K562 (cell line): ENCODE data around the gene TSPOAP1. TPM values are rescaled to one million over a fixed set of nuclear protein-coding genes. Genes with fewer than 3 reads are reported as not detected.
A peak's percentile ranks its signal among the peaks of the same experiment; 100 is the strongest.

Experiments
- ETV5 ChIP-seq: sonication (generic); formaldehyde crosslinking; IDR thresholded peaks from 2 replicates; pipeline ENCODE4 v1.4.0; 2020; ENCODE audit warnings: low read depth, mild to moderate bottlenecking, missing genetic modification reagents
- FOXK2 ChIP-seq, 2 experiments: fragments of 450-650 bp; IDR thresholded peaks in 1 of 2; conservative IDR thresholded peaks in 1 of 2; 2 replicates each; pipeline ENCODE4 v1.6.1; 2016; ENCODE audit warnings: low read depth in 2 of 2, mild to moderate bottlenecking in 1 of 2
- JUNB ChIP-seq: fragments of 450-650 bp; formaldehyde crosslinking; conservative IDR thresholded peaks from 2 replicates; pipeline ENCODE4 v1.4.0; 2020; ENCODE audit warnings: mild to moderate bottlenecking
- KDM1A ChIP-seq, 2 experiments: fragments of 450-650 bp; IDR thresholded peaks; 2 replicates each; pipeline ENCODE4 v1.6.1; 2016; ENCODE audit warnings: mild to moderate bottlenecking in 2 of 2
- KLF16 ChIP-seq: IDR thresholded peaks from 2 replicates; pipeline ENCODE4 v1.6.1; 2016; ENCODE audit warnings: antibody characterized with exemption
- MCM5 ChIP-seq: fragments of 450-650 bp; IDR thresholded peaks from 2 replicates; pipeline ENCODE4 v1.6.1; 2016; ENCODE audit warnings: low read depth
- NBN ChIP-seq: fragments of 450-650 bp; IDR thresholded peaks from 2 replicates; pipeline ENCODE4 v1.6.1; 2016; ENCODE audit warnings: low read depth, mild to moderate bottlenecking
- NR3C1 ChIP-seq: sonication (generic); formaldehyde crosslinking; IDR thresholded peaks from 2 replicates; pipeline ENCODE4 v1.8.1; 2022; ENCODE audit warnings: missing genetic modification reagents
- PHTF2 ChIP-seq: fragments of 250-450 bp; sonication (Bioruptor Pico); IDR thresholded peaks from 2 replicates; pipeline ENCODE4 v1.5.0; 2021; ENCODE audit warnings: mild to moderate bottlenecking
- SAFB2 ChIP-seq: fragments of 200-400 bp; formaldehyde crosslinking; IDR thresholded peaks from 2 replicates; pipeline ENCODE4 v1.6.1; 2018; ENCODE audit warnings: borderline replicate concordance, low read length, low read depth, moderate library complexity; ENCODE audit not compliant: severe bottlenecking
- SIX5 ChIP-seq, 2 experiments: IDR thresholded peaks; 2 replicates each; pipeline ENCODE4 v1.6.1; 2011; ENCODE audit warnings: low read length in 2 of 2, borderline replicate concordance in 1 of 2, low read depth in 1 of 2, mild to moderate bottlenecking in 1 of 2, moderate library complexity in 1 of 2; ENCODE audit not compliant: insufficient read depth in 1 of 2
- USF1 ChIP-seq: sonication (generic); formaldehyde crosslinking; IDR thresholded peaks from 2 replicates; pipeline ENCODE4 v1.9.0; 2022; ENCODE audit warnings: mild to moderate bottlenecking, missing genetic modification reagents
- WHSC1 ChIP-seq: IDR thresholded peaks from one replicate; pipeline ENCODE4 v1.6.1; 2012; ENCODE audit warnings: low read length, control low read depth, inconsistent platforms
- ZBTB49 ChIP-seq: sonication (generic); formaldehyde crosslinking; IDR thresholded peaks from 2 replicates; pipeline ENCODE4 v1.8.0; 2022; ENCODE audit warnings: missing genetic modification reagents, mild to moderate bottlenecking, borderline replicate concordance
- ZBTB7A ChIP-seq: IDR thresholded peaks from 2 replicates; pipeline ENCODE4 v1.6.1; 2011; ENCODE audit warnings: low read depth, mild to moderate bottlenecking, low read length, moderate library complexity, borderline replicate concordance; ENCODE audit not compliant: control insufficient read depth
- ZBTB8A ChIP-seq: fragments of 450-650 bp; IDR thresholded peaks from 2 replicates; pipeline ENCODE4 v1.6.1; 2018; ENCODE audit warnings: mild to moderate bottlenecking, moderate library complexity; ENCODE audit not compliant: partially characterized antibody
- ZKSCAN1 ChIP-seq: fragments of 150-350 bp; IDR thresholded peaks from 2 replicates; pipeline ENCODE4 v1.6.1; 2016; ENCODE audit warnings: low read depth, low read length
- ZMIZ1 ChIP-seq, 2 experiments: fragments of 150-350 bp in 1 of 2; IDR thresholded peaks; 2 replicates each; pipeline ENCODE4 v1.6.1; 2012 to 2016; ENCODE audit warnings: low read depth in 2 of 2, low read length in 2 of 2, mild to moderate bottlenecking in 1 of 2, moderate library complexity in 1 of 2
- ZNF76 ChIP-seq: fragments of 250-450 bp; sonication (Bioruptor Pico); IDR thresholded peaks from 2 replicates; pipeline ENCODE4 v1.4.0; 2020; ENCODE audit warnings: mild to moderate bottlenecking, moderate library complexity, borderline replicate concordance
- ZNF766 ChIP-seq: fragments of 200-800 bp; sonication (Bioruptor generic); conservative IDR thresholded peaks from 2 replicates; pipeline ENCODE4 v1.6.1; 2016; ENCODE audit warnings: missing genetic modification characterization, missing compliant biosample characterization
- polyA plus RNA-seq, 8 experiments: library from polyadenylated mRNA; depleted of rRNA in 4 of 8; stranded (reverse) in 5 of 8; unstranded in 3 of 8; fragments of >200 nt; fragmentation: Nextera tagmentation in 2 of 8; fragmentation: Illumina TruSeq in 1 of 8; extraction: Ambion mirVana in 2 of 8; extraction: Trizol in 1 of 8; gene quantifications; 2 replicates each; pipeline versions ENCODE4 v1.2.1 to v1.2.3, GENCODE V29; 2011 to 2014; ENCODE audit warnings: inconsistent platforms in 1 of 8, missing spikeins in 1 of 8
- total RNA-seq, 7 experiments: library from RNA; depleted of rRNA in 6 of 7; stranded (reverse); fragments of >200 nt in 6 of 7; fragmentation: Illumina TruSeq in 2 of 7; extraction: Trizol in 2 of 7; gene quantifications; 2 replicates each; pipeline versions ENCODE4 v1.2.1 to v1.2.3, GENCODE V29; 2011 to 2021; ENCODE audit warnings: low replicate concordance in 1 of 7

Gene TSPOAP1
- total and polyA plus RNA-seq, 9 of the 15 experiments (the other 6 are each of a cell fraction or from before 2014, with no cell fraction given), result 0.87 to 3.9 (median 1.8) TPM; not detected in 2

- no peak for TF ChIP-seq ZMIZ1 (IDR thresholded peaks at IDR 0.05; ENCODE audit: low read depth in 2 of 2, low read length in 2 of 2)
- TF ChIP-seq FOXK2 (conservative IDR thresholded peaks at IDR 0.05 in 1 of 2, IDR thresholded peaks at IDR 0.05 in 1 of 2; ENCODE audit: low read depth in 2 of 2), result no peak
- no peak for TF ChIP-seq WHSC1
- TF ChIP-seq KLF16, result no peak
- TF ChIP-seq SAFB2, result no peak
- TF ChIP-seq MCM5, result no peak
- peak; percentile 94 for TF ChIP-seq ZBTB7A
- TF ChIP-seq ZNF76 (CRISPR knock-in tag), result 0 out of 2 replicates have a peak, but pooled peaks have one; percentile 60
- peak; percentile 55 for TF ChIP-seq ETV5 (CRISPR knock-in tag)
- no peak for TF ChIP-seq JUNB (CRISPR knock-in tag)
- TF ChIP-seq KDM1A (IDR thresholded peaks at IDR 0.05), result no peak
- TF ChIP-seq ZKSCAN1, result 0 out of 2 replicates have a peak, but pooled peaks have one; percentile 65
- no peak for TF ChIP-seq ZBTB8A
- TF ChIP-seq ZBTB49 (CRISPR knock-in tag), result no peak
- peak; percentile 19; the same call in 1 of the 2 replicates for TF ChIP-seq ZNF766 (CRISPR knock-in tag)
- TF ChIP-seq SIX5 (IDR thresholded peaks at IDR 0.05; ENCODE audit: borderline replicate concordance in 1 of 2, insufficient read depth in 1 of 2, low read depth in 1 of 2, low read length in 2 of 2), result no peak
- no peak for TF ChIP-seq NR3C1 (CRISPR knock-in tag)
- peak; percentile 52; the same call in 1 of the 2 replicates for TF ChIP-seq USF1
- TF ChIP-seq PHTF2 (CRISPR knock-in tag), result no peak
- TF ChIP-seq NBN, result no peak
Measured at GRCh38 chr17:58338841-58339754, 10.5 kb upstream of the TSPOAP1 start (continued).
